Colonic mucosa (tissue), 4 donors: ENCODE data around the gene ENDOU. TPM values are rescaled to one million over a fixed set of nuclear protein-coding genes. Genes with fewer than 3 reads are reported as not detected.

ENCODE experiments used
- DNase-seq: peaks from one replicate; pipeline ENCODE4 v3.0.0-alpha.2; 2020
- H3K27ac ChIP-seq: fragments of 200-600 bp; one replicate; pipeline ENCODE4 v1.8.0; 2021
- H3K27me3 ChIP-seq: fragments of 200-600 bp; one replicate; pipeline ENCODE4 v1.8.0; 2021
- H3K36me3 ChIP-seq: fragments of 200-600 bp; one replicate; pipeline ENCODE4 v1.8.0; 2021
- H3K4me1 ChIP-seq: fragments of 200-600 bp; one replicate; pipeline ENCODE4 v1.8.0; 2021; ENCODE audit warnings: mild to moderate bottlenecking
- H3K4me3 ChIP-seq: fragments of 200-600 bp; one replicate; pipeline ENCODE4 v1.8.0; 2021
- H3K9ac ChIP-seq, 2 donors: one replicate each; pipeline ENCODE4 v1.7.0; 2013; ENCODE audit warnings: control low read depth in 2 of 2, low read depth in 2 of 2, low read length in 2 of 2
- H3K9me3 ChIP-seq: fragments of 200-600 bp; one replicate; pipeline ENCODE4 v1.8.0; 2021
- CTCF ChIP-seq: fragments of 200-600 bp; IDR thresholded peaks from one replicate; pipeline ENCODE4 v1.8.0; 2022; ENCODE audit warnings: antibody characterized with exemption, mild to moderate bottlenecking
- intact Hi-C: fragments of 100-400 bp; cut with DNase I; formaldehyde crosslinking; loops from one replicate; pipeline ENCODE4 v1.14.1; 2022
- total RNA-seq, 2 donors: library from RNA; stranded (reverse); fragmentation: NEBNext Ultra II Directional in 1 of 2; extraction: Animal tissue kit (Norgen Biotek cat#: 25700) in 1 of 2; gene quantifications; one replicate each; pipeline ENCODE4 v1.2.1, GENCODE V29; 2021
- donor health status: healthy.
- donor health status: DM: no; HTN: no; CAD: no.
- donor health status: DM: no; HTN: no; CAD: no.

ENDOU gene
- total RNA-seq, 2 donors from 2014 or later: not detected

- Histone ChIP-seq H3K4me1 (peaks cover 2% of the 10 kb centered on the region), H3K27me3 (no peaks in the 10 kb centered on the region)
- intact Hi-C loops: no loop called here
These were observed 6.4 kb upstream of the ENDOU start for GRCh38 chr12:47731723-47732122.

DNA sequence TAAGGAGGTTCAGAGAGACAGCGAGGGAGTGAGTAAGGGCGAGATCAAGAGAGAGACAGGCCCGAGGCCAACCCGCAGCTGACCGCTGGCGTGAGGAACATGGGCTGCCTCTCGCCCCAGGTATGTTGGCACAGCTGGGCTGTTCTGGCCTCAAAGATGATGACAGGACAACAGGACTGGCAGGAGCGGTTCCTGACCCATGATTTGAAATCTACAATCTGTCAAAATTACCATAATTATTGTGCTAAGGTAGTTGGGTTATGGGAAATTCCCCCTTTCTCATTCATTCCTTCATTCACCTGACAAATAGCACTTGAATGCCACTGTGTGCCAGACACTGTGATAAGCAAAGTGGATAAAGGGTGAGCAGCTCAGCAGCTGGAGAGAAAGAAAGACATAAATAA, 5.1 kb upstream of the ENDOU start:
- no peak overlapping the region for H3K27ac ChIP-seq

More at GRCh38 chr12:47731723-47732122, 6.4 kb upstream of the ENDOU start:
- no peak overlapping the region for H3K4me3 ChIP-seq
- H3K27ac ChIP-seq: no peak overlapping the region
- DNase-seq: no peak
- no peaks in the 10 kb centered on the region for H3K36me3 ChIP-seq
- no peak for TF ChIP-seq CTCF
- no peak overlapping the region for H3K9ac ChIP-seq
- H3K9me3 ChIP-seq: no peaks in the 10 kb centered on the region

GRCh38 chr12:47729233-47729632, 3.9 kb upstream of the ENDOU start:
- intact Hi-C loops: no loop called here

More for the DNA sequence above, 5.1 kb upstream of the ENDOU start:
- Histone ChIP-seq H3K9me3 (no peaks in the 10 kb centered on the region), H3K27me3 (no peaks in the 10 kb centered on the region), H3K9ac (no peak overlapping the region), H3K4me3 (no peak overlapping the region), H3K4me1 (no peaks in the 10 kb centered on the region), H3K36me3 (no peaks in the 10 kb centered on the region)
- DNase-seq: no peak
- intact Hi-C loops: no loop called here
- TF ChIP-seq CTCF: no peak

DNA sequence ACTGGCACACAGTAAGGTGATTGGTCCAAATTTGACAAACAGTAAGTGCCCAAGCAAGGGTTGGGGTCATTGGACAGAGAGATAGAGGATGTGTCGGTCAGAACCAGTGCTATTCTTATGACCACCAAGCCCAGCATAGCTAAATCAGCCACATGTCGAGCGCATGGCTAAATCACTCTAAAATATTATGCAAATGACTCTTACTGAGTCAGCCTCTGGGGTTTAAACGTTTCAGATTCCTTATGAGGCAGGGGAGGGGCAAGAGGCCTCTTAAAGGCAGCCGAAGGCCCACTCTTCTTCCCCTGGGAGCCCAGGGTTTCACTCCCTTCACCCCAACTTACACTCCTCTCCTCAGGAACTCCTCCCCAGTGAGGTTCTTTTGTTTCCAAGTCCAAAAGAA, 603 bp upstream of the ENDOU start:
- no peak overlapping the region for H3K27ac ChIP-seq
- no peaks in the 10 kb centered on the region for H3K9me3 ChIP-seq
- no peak for TF ChIP-seq CTCF
- DNase-seq: no peak
- H3K9ac ChIP-seq: no peak overlapping the region
- no peaks in the 10 kb centered on the region for H3K4me1 ChIP-seq
- no peaks in the 10 kb centered on the region for H3K36me3 ChIP-seq
- H3K27me3 ChIP-seq: no peaks in the 10 kb centered on the region
- no peak overlapping the region for H3K4me3 ChIP-seq
- intact Hi-C loops: no loop called here

More at GRCh38 chr12:47729233-47729632, 3.9 kb upstream of the ENDOU start:
- Histone ChIP-seq H3K9me3 (no peaks in the 10 kb centered on the region), H3K9ac (no peak overlapping the region), H3K27me3 (no peaks in the 10 kb centered on the region), H3K4me1 (no peaks in the 10 kb centered on the region), H3K4me3 (no peak overlapping the region), H3K36me3 (no peaks in the 10 kb centered on the region), H3K27ac (no peak overlapping the region)
- TF ChIP-seq CTCF: no peak
- no peak for DNase-seq

GRCh38 chr12:47722941-47723631, 2.2 kb downstream of the ENDOU start:
- no peak for TF ChIP-seq CTCF
- Histone ChIP-seq H3K4me1 (no peaks in the 10 kb centered on the region), H3K4me3 (no peak overlapping the region), H3K27ac (no peak overlapping the region), H3K9ac (no peak overlapping the region), H3K9me3 (no peaks in the 10 kb centered on the region), H3K36me3 (no peaks in the 10 kb centered on the region), H3K27me3 (no peaks in the 10 kb centered on the region)
- DNase-seq: no peak
- intact Hi-C loops: no loop called here
